Endothelial cell (in vitro differentiated cells): ENCODE results near the gene PPP2R2C. TPM values are rescaled to one million over a fixed set of nuclear protein-coding genes. Genes with fewer than 3 reads are reported as not detected.

Source experiments
- DNase-seq: peaks from one replicate; pipeline ENCODE4 v3.0.0; 2021; ENCODE audit warnings: low spot score
- H3K27ac Mint-ChIP-seq: one replicate; pipeline ENCODE4 v1.8.0; 2021; ENCODE audit warnings: mixed read lengths, inconsistent platforms; ENCODE audit not compliant: unreplicated experiment
- H3K27me3 Mint-ChIP-seq: one replicate; pipeline ENCODE4 v1.8.0; 2021; ENCODE audit warnings: mild to moderate bottlenecking, moderate library complexity, mixed read lengths, inconsistent platforms; ENCODE audit not compliant: unreplicated experiment
- H3K36me3 Mint-ChIP-seq: one replicate; pipeline ENCODE4 v1.8.0; 2021; ENCODE audit warnings: mild to moderate bottlenecking, low read depth, mixed read lengths, inconsistent platforms; ENCODE audit not compliant: unreplicated experiment
- H3K4me1 Mint-ChIP-seq: one replicate; pipeline ENCODE4 v1.8.0; 2021; ENCODE audit warnings: mild to moderate bottlenecking, mixed read lengths, inconsistent platforms; ENCODE audit not compliant: unreplicated experiment
- H3K4me3 Mint-ChIP-seq: one replicate; pipeline ENCODE4 v1.8.0; 2021; ENCODE audit warnings: mild to moderate bottlenecking, mixed read lengths, inconsistent platforms; ENCODE audit not compliant: unreplicated experiment
- H3K9me3 Mint-ChIP-seq: one replicate; pipeline ENCODE4 v1.8.0; 2021; ENCODE audit warnings: mixed read lengths, inconsistent platforms; ENCODE audit not compliant: unreplicated experiment
- total RNA-seq: library from RNA; stranded (reverse); fragmentation: NEBNext Ultra II Directional; extraction: Animal tissue kit (Norgen Biotek cat#: 25700); gene quantifications from one replicate; pipeline ENCODE4 v1.2.1, GENCODE V29; 2021; ENCODE audit not compliant: unreplicated experiment
- TF ChIP-seq, protein P1 (sequence below): fragments of 200-600 bp; sonication (generic); IDR thresholded peaks from one replicate; pipeline ENCODE4 v1.5.0; 2021; ENCODE audit warnings: antibody characterized with exemption; ENCODE audit not compliant: unreplicated experiment

The PPP2R2C gene
- total RNA-seq, 1 donor from 2014 or later, result 1.7 TPM

DNA sequence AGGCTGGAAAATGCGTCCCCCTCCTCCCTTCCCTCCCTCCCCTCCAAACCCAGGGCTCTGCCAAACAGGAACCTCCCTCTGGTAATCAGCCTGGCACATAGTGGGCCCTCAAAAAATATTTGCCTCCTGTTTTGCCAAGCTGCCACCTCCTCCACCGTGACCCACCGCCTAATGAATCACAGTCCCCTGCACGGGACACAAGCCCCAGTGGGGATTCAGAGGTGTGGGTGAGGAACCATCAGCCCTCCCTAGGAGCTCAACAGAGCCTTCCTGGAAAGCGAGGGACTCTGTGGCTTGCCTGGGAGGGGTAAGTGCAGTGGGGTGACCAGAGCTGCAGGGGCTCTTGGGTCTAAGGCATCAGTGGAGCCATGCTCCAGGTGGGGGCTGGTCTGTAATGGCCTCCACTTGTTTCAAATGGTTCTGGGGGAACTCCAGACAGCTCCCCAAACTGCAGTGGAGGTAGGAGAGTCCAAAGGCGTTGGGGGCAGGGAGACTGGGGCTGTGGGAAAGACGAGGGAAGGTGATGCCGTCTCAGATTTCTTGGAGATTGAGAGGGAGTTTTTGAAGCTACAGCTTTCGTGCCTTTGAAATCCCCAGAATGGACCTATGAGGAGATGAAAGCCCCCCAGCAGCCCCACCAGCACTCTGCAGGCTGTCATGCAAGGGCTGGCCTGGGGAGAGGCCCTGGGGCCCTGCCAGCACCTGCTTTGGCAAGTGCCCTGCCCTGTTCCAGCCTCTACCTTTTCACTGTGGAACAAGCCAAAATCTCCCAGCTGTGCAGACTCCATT, 1.0 kb upstream of the PPP2R2C start:
- Mint-ChIP-seq H3K27ac (no peak overlapping the region), H3K27me3 (peaks cover 15% of the 10 kb centered on the region), H3K9me3 (no peaks in the 10 kb centered on the region), H3K4me3 (peak overlapping the region; percentile 37), H3K36me3 (no peaks in the 10 kb centered on the region), H3K4me1 (peaks cover 3% of the 10 kb centered on the region)
- DNase-seq, result no peak
- TF ChIP-seq, protein P1, sequence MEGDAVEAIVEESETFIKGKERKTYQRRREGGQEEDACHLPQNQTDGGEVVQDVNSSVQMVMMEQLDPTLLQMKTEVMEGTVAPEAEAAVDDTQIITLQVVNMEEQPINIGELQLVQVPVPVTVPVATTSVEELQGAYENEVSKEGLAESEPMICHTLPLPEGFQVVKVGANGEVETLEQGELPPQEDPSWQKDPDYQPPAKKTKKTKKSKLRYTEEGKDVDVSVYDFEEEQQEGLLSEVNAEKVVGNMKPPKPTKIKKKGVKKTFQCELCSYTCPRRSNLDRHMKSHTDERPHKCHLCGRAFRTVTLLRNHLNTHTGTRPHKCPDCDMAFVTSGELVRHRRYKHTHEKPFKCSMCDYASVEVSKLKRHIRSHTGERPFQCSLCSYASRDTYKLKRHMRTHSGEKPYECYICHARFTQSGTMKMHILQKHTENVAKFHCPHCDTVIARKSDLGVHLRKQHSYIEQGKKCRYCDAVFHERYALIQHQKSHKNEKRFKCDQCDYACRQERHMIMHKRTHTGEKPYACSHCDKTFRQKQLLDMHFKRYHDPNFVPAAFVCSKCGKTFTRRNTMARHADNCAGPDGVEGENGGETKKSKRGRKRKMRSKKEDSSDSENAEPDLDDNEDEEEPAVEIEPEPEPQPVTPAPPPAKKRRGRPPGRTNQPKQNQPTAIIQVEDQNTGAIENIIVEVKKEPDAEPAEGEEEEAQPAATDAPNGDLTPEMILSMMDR, result no peak

DNA sequence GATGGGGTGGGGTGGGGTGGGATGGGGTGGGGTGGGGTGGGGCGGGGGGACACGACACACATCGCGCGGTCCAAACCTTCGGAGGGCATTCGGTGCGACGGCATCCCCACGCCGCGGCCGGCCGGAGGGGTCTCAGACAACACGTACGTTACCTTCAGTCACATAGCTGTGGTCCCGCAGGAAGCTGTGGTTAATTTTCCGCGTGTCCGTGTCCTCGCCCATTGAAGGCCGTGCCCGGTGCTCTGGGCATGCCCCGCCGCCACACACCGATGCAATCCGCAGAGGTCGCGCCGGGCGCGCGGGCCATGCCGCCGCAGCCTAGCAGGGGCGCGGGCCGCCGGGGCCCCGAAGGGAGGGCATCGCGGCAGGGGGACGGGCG, 417 bp downstream of the PPP2R2C start:
- Mint-ChIP-seq H3K9me3 (no peaks in the 10 kb centered on the region), H3K27ac (no peak overlapping the region), H3K4me3 (no peak overlapping the region), H3K27me3 (peaks cover 13% of the 10 kb centered on the region), H3K36me3 (no peaks in the 10 kb centered on the region), H3K4me1 (peaks cover 3% of the 10 kb centered on the region)
- TF ChIP-seq, protein P1, result no peak
- DNase-seq, result no peak

DNA sequence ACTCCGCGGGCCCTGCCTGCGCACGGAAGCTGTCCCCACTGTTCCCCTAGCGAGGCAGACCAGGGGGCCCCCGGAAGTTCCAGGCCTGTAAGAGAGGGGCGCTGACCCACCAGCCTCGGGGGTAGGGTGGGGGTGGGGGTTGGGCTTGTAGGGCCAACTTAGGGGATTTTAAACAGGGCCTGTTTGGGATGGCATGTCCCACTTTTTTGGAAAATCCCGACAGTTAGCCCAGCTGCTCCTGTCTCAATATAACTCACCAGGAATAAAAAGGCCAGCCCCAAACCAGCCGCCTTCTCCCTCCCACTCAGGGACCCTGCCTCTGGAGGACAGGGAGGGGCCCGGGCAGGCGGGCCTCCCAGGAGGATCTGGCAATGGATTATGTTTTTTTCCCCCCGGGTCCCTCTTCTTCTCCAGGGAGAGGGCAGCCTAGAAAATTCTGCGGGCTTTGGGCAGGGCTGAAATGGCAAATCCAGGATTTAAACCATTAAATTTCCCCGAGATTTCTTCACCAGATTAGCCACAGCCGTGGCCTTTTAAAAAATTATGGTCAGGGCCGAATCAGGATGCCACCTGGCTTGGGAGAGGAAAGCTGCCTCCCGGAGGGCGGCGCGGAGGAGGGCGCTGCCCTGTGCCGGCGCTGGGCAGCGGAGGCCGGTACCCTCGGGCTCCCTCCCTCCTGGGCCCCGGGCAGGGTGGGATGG, 957 bp downstream of the PPP2R2C start:
- Mint-ChIP-seq H3K27me3 (peaks cover 17% of the 10 kb centered on the region), H3K4me3 (no peak overlapping the region), H3K36me3 (no peaks in the 10 kb centered on the region), H3K27ac (no peak overlapping the region), H3K9me3 (no peaks in the 10 kb centered on the region), H3K4me1 (peaks cover 3% of the 10 kb centered on the region)
- TF ChIP-seq, protein P1, result no peak
- DNase-seq, result no peak

DNA sequence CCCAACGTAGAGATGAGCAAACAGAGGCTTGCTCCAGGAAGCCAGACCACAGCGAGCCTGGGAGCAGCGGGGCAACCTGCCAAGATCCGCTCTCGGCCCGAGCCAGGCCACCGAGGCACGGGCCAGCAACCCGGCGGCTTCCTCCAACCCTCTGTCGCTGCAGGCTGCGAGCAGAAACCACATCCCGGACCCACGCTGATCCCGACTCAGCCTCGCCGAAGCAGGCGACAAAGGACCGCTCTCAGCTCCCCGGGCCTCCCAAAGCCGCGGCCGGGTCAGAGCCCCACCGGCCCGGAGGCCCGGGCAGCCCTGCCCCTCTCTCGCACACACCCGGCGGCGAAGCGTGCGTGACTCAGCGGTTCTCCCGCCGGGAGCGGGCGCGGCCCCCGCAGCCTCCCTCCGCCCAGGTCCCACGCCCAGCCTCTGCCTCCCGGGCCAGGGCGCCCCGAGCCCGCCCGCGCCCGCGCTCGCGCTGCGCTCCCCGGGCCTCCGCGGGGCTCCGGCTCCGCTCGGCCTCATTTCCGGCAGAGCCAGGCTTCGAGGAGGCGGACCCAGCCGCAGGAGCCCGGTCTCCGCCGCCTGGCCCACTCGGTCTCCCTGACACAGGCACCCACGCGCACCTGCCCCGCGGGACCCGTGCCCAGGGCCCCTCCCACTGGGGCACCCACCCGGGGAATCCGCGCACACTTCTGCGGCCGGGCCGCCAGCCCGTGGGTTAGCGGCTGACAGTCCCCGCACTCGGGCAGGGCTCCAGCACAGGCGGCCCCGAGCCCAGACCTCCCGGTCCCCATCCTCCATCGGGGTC, 1.7 kb downstream of the PPP2R2C start:
- peaks cover 21% of the 10 kb centered on the region for H3K27me3 Mint-ChIP-seq
- no peaks in the 10 kb centered on the region for H3K9me3 Mint-ChIP-seq
- peak; percentile 45 for DNase-seq
- H3K36me3 Mint-ChIP-seq, result no peaks in the 10 kb centered on the region
- H3K27ac Mint-ChIP-seq, result no peak overlapping the region
- H3K4me3 Mint-ChIP-seq, result peak overlapping the region; percentile 79
- TF ChIP-seq, protein P1, result no peak
- peaks cover 3% of the 10 kb centered on the region for H3K4me1 Mint-ChIP-seq
